Stimulated activated CD8-positive, alpha-beta memory T cell treated with anti-CD3 and anti-CD28 coated beads, Interleukin-2, amount 100 ng/mL, for 1 hour (primary cell): Measurements from ENCODE around the gene POLD2.

ENCODE experiments used
- DNase-seq, 2 donors: peaks; one replicate each; pipeline ENCODE4 v3.0.0-alpha.2; 2020; ENCODE audit warnings: low read depth in 2 of 2

The POLD2 gene

DNA sequence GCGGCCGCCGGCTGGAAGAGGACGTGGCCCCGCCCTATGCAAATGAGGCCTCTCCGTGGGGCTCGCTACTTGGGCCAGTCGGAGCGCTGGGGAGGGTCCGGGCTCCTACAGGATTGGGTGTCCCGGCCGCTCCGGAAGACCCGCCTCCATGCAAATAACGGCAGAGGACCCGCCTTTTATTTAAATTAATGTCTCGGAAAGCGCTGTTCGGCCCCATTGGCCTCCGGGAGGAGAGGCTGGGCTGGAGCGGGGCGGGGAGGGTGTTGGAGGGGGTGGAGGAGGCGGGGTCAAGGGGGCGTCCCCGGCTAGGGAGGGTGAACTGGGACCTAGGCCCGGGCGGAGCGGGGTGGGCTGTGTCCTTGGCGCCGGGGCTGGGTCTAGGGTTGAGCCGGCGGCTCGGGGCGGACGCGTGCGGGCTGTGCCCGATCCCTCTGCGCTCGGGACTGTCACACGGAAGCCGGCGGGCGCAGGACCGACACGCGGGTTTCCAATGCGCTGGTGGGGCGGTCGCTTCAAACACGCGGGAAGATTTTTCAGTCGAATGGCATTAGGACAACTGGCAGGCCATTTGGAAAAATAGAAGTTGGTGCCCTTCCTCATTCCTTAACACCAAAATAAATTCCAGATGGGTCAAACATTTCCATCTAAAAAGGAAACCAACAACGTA is 40.7 kb downstream of the POLD2 start:
- DNase-seq: peak; percentile 93 to 97

DNA sequence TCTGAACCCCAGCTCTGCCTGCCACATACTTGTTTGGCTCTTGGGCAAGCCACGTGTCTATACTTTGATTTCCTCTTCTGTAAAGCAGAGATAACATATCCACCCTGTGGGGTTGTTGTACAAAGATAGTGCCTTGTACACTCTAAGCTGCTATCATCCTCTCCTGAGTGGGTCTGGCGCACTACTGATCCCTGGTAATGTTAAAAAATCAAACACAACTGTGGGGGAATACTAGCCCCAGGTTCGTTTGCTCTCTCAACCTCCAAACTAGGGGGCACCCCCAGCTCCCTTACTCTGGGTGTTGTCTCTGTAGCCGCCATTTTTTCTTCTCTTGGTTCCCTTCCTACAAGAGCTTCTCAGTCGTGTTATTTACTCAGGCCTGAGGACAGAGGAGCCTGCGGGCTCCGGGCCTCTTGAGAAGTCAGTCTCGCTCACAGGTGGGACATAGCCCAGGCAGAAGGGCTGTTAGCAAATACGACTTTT is 42.0 kb downstream of the POLD2 start:
- DNase-seq: no peak

DNA sequence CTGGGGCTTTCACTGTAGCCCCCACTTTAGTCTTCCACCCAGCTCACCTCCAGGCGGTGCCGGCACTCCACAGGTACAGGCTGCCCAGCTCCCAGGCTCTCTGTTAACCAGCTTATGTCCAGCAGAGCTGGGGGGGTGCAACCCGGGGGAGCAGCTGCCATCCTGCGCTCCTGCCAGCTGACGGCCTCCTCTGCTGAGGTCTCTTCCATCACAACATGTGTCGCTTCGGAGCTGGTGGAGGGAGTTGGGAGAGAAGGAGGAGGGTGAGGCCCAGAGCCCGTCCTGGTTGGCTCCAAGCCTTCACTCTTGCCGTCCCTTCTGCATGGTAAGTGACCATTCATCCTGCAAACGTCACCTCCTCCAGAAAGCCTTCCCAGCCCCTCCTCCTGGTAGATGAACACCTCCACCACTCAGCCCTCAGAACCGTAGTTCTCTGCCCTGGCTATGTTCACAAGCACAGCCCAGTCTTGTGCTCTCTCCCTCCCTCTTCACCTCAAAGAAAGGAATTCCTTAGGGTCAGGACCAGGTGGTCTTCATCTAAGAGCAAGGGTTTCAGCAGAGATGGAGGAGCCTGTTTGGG is 42.6 kb downstream of the POLD2 start:
- DNase-seq: no peak

DNA sequence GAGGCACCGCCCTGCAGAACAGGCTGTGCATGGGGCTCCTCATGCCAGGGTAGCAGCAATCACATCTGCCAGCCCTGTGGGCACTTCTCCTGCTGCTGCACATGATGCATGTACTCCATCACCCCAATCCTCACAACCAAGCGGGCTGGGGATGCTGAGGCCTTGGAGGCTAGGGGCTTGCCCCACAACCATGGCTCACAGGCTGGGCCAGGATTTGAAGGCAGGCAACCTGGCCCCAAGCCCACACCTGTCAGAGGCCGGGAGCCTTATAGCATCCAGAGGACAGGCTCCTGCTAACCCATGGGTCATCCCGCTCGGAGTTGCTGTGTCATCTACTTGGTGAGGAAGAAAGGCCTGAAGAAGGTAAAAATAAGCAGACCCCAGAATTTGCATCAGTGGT is 43.2 kb downstream of the POLD2 start:
- DNase-seq: no peak

DNA sequence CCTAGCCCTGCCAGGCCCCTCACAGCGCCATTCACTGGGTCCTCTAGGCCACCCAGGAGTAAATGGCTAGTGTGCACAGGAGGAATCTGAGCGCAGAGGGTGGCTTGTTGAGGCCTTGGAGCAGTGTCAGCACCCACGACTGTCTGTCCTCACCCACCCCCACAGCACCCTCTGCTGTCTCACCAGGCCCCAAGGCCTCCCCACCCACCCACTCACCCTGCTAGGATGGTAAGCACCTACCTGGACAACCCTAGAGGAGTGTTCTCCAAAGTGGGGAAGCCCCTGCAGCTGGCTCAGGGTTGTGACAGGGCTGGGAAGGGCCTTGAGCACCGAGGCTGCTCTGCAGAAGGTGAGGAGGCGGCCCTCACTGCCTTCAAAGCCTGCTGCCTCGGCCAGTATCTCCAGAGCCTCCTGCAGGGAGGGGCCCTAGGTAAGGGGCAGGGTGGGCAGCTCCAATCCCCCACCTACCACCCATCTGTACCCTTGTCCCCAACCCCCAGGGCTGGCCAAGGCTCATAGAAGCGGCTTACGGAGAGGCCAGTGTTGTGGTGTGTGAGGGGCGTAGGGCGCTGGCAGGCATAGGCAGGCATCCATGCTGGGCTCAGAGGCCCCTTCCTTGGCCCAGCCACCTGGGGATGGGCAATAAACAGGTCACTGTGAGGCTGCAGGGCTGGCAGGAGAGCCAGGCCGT is 43.9 kb downstream of the POLD2 start:
- no peak for DNase-seq

DNA sequence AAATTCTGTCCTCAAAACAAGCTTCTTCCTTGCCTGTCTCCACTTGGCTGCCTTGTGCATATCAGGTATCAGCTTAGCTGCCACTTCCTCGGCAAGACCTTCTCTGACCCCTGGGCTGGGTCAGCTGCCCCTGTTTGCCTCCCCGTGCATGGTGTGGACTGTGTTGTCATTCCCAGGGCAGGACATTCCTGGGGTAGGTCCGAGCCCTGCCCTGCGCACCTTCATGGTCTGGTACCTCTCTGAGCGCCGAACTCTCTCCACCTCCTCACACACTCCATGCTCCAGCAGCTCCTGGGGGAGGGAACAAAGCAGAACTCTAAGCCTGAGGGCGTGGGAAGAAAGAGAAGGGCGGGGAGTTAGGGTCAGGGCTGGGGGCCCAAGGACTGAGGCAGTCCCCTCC is 44.8 kb downstream of the POLD2 start:
- no peak for DNase-seq

DNA sequence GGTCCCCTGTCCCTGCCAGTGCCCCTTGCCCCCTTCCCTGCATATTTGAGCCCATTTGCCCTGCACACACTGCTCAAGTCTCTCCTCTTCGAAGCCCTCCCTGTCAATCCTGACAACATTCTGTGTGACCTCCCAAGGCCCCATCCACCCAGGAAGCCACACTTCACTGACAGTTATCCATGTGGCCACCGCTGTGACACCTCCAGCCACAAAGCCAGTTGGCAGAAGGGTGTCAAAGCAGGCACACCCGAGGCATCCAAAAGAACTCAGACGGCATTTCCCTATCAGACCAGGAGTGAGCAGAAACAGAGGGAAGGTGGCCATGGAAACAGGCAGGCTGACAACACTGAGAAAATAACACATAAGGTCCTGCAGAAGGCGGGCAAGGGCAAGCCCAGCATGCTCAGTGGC is 45.7 kb downstream of the POLD2 start:
- no peak for DNase-seq

DNA sequence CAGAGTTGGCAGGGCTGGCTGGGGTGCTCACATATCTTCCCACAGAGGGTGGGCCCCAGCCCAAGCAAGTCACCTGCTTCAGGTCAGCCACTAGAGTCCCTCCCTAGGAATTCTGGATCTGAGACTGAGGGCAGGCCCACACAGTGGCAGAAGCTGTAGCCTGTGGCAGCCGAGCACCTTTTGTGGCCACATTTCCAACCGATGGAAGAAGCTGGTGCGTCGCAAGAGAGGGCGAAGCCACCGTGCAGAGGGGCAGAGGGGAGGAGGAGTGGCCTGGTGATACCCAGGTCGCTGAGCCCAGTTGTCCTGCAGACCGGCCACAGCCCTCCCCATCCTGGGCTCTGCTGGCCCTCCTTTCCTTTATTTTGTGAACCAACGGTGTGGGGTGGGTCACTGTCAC is 46.3 kb downstream of the POLD2 start:
- no peak for DNase-seq

DNA sequence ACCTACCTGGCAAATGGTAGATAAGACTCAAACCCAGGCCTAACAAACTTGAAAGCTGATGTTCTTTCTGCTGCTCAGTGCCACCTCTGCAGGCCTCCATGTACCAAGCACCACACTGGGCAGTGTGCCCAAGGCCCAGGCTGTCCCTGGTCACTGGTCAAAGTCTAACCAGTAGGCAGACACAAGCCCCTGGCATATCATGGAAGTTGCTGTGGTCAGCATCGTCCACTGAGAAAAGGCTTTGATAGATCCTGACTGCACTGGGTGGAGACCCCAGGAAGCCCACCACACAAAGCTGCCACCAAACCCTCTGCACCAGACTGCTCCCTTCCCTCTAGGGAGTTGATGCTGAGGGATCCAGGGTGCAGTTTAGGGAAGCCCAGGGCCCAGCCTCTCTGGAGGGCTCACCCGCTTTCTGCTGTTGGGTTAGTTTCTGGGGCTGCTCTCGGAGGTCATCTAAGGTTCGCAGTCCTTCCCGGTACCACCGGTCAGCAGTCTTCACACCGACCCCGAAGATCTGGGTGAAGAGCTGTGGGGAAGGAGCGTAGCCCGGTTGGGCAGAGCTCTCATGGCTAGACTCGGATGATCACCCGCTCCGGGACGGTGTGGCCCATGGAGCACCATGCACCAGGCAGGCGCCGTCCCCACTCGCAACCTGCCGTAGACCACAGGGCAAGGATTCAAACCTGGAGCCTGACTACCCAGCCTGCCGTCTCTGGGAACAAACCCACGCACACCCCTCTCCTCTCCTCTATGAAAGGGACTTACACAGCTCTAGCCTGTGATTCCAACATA is 47.0 kb downstream of the POLD2 start:
- no peak for DNase-seq

DNA sequence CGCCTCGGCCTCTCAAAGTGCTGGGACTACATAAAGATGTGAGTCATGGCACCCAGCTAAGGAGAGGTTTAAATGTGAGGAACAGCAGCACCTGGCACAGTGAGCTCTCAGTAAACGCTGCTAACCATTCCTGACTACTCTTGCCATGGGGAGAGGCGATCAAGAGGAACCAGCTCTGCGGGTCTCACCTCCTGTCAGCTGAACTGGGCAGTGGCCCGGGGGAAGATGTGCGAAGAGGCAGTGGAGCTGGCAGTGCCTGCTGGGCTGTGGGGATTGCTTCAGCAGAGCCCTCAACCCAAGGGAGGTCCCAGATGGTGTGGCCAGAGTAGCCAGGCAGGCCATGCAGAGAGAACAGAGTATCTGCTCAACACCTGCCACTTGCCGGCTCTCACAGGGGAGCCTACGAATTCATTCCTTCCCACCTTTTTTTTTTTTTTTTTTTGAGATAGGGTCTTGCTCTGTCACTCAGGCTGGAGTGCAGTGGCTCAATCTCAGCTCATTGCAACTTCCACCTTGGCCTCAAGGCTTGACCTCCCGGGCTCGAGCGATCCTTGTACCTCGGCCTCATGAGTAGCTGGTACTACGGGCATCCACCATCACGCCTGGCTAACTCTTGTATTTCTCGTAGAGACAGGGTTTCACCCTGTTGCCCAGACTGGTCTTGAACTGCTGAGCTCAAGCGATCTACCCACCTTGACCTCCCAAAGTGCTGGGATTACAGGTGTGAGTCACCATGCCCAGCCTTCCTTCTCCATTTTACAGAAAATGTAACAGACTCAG is 47.9 kb downstream of the POLD2 start:
- DNase-seq: no peak

DNA sequence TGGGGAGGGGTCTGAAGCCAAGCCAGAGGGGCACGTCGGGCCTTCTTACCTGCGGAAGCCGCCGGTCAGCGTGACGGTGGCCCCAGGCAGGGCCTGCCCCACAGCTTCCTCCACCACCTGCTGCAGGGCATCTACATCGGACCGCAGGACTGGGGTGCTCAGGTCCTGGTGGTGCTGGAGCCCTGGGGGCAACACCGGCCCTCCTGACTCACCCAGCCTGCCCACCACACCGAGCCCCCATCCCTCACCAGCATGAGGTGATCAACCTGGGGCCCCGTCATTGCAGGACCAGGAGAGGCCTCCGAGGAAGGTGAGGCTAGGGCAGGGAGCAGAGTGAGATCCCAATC is 49.0 kb downstream of the POLD2 start:
- DNase-seq: no peak

DNA sequence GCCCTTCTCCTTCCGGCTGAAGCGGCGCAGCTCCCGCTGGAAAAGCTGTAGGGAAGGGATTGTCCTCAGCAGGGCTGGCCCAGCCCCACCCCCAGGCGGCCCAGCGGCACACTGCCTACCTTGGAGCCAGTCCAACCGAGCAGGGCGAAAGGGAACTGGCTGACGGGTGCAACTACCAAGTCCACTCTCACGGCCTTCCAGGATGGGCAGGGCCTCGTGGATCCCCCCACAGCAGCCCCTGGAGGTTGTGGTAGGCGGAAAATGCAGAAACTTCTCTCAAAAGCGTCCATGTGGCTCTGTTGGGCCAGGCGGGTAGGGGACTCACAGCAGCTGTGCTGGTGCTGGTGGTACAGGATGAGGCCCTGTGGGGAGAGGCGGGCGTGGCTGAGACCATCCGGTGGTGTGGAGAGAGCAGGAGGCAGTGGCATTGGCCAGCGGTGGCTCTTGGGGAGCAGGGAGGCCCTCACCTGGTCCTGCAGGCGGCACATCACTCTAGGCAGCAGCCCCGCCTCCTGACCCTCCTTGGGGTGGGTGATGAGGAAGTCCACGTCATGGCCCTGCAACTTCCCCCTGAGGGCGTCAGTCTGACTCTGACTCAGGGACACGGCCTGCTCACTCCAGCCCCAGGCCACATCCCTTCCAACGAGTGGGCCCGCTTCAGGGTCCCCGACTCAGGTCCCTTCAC is 49.5 kb downstream of the POLD2 start:
- peak; percentile 40 to 47 for DNase-seq

DNA sequence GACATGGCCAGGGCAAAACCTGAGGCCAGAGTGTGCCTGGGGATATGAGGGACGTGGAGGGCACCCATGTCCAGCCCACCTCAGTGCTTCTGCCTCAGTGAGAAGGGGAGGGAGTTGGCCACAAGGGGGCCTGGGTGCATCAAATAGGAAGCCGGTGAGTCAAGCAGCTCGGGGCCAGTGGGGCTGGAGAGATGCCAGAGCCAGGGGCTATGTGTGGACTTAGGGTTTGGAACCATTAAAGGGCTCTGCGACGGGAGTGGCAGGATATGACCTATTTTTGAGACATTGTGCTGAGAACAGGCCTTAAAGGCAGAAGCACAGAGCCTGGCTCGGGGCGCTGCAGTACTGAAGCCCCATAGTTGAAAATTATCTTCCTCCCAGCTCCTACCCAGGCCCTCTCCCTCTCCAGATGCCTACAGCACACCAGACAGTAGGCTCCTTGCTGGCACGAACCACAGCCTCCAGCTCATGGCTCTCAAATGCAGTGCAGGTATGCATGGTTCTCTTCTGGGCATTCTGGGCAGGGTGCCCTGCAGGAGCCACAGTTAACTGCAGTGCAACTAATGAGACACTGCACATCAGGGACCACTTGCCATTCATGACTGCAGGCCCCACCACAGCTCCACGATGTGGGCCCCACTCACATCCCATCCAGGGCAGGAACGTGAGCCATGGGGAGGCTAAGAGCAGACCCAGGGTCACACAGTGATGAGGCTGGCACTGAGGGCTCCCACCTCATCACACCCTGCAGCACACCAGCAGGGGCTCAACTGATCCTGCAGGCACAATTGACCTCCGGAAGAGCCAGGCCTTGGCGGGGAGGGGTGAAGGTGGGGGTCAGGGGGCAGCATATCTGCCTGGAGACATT is 50.8 kb downstream of the POLD2 start:
- DNase-seq: no peak

DNA sequence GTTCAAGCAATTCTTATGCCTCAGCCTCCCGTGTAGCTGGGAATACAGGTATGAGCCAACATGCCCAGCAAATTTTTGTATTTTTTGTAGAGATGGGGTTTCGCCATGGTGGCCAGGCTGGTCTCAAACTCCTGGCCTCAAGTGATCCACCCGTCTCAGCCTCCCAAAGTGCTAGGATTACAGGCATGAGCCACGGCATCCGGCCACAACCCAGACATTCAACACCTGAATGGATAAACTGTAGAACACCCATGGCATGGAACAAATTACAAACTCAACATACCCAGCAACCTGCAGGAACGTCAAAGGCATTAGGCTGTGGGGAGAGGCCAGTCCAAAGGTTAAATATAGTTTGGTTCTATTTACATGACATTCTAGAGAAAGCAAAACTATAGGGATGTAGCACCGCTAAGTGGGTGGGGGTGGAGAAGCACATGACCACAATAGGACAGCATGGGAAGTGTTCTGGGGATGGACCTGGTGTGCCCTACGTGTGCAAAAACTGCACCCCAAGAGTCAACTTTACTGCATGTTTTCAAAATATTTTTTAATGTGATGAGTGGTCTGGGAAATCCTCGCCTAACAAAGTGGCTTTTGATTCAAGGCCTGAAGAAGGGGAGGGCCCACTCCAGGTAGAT is 51.5 kb downstream of the POLD2 start:
- no peak for DNase-seq

DNA sequence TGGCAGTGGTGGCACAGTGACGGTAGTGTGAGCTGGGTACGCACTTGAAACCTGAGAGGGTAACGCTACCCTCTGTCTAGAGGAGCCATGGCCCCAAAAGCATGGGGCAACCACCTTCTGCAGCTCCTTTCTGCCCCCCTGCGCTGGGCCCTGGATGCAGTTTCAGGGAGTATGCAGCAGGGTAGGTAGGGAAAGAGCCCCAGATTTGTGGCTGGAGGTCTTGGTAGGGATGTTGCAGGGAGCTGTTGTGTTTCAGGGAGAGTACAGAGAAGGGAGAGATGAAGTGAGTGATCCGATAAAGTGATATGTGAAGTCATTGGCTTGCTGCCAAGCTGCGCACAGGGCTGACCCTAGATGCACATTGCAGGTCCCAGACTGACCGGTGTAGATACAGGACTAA is 55.3 kb downstream of the POLD2 start:
- DNase-seq: no peak

DNA sequence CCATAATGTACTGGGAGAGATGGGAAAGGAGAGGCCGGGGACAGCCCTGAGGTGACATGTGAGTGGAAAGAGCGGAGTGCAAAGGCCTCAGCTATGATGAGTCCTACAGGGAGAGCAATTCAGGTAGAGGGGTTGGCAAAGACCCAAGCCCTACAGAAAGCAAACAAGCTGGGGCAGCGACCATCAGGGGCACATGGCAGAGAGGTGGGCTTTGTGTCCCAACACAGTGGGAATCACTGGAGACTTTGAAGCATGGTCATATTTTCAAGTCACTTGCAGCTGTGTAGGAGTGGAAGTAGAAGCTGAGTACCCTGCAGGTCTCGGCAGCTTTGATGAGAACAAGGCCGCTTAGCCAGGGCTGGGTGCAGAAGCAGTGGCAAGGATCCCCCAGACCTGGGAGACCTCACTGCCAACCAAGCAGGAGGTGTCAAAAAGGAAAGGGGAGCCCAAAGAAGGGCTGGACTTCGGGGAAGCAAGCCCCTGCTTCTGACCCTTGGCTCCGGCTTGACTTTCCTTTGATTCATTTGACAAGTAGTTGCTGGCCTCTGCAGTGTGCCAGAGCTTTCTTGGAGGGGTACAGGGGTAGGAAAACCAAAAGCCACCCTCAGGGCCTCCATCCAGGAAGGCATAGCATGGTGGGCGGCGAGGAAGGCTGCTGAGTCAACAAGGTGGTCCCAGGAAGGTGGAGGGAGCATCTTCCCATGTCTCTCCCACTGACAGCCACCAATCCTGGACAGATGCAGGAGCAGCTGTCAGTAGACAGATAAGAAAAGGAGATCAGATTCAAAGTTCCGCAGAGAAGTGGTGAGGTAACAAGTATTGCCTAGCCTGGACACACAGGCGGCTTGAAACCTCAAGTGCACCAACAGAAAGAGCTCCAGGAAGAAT is 56.0 kb downstream of the POLD2 start:
- no peak for DNase-seq

DNA sequence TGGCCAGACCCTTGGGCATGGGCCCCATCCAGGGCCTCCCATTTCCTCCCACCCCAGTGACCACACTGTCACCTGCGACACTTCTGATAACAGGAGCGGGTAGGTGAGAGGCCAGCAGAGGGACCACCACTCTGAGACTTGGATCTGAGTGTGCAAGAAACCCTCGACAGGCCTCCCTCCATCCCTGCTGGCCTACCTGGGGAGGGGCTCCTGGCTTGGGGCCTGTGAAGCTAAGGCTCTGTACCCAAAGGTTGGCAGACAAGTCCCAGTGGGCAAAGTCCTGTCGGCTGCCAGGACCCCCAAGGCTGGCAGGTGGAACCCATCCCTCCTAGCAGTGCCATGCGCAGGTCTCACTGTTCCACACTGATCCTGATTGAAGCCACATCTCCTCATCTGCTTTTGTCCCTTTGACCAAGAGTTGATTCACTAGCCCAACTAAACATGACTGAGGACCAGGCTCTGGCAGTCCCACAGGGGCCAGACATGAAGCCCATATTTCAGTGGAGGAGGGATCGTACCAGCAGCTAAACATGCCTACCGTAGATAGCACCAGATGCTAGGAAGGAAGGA is 56.8 kb downstream of the POLD2 start:
- no peak for DNase-seq

DNA sequence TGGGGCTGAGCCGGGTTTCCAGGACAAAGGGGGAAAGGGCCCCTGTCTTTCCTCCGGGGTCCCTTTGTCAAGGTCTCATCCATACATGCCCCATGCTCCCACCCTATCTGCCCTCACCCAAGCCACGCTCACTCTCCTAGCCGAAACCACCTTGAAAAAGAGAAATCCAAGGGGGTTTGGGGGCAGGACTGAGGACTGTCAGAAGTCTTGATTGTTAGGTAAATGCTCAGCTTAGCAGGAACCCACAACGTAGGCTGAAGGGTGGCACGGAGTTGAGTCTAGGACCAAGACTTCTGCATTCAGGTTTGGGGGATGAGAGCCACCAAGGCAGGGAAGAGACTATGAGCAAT is 57.3 kb downstream of the POLD2 start:
- DNase-seq: no peak
